Gastrocnemius medialis (tissue), 4 donors: ENCODE data around the gene ZNF366.

ENCODE experiments used
- POLR2A ChIP-seq, 2 donors: fragments of 450-650 bp; IDR thresholded peaks; one replicate each; pipeline ENCODE4 v1.6.1; 2017; ENCODE audit warnings: antibody characterized with exemption in 2 of 2, mild to moderate bottlenecking in 2 of 2, moderate library complexity in 2 of 2
- TF ChIP-seq, protein P1 (sequence below), 5 experiments: fragments of 450-650 bp in 3 of 5; fragments of 200-600 bp in 2 of 5; sonication (generic) in 2 of 5; IDR thresholded peaks in 4 of 5; conservative IDR thresholded peaks in 1 of 5; 1 replicate in 4 of 5; 2 replicates in 1 of 5; pipeline ENCODE4 v1.5.1; 2016 to 2019; ENCODE audit warnings: antibody characterized with exemption in 5 of 5, mild to moderate bottlenecking in 3 of 5, moderate library complexity in 3 of 5

GRCh38 chr5:72554897-72555296 lies 47.7 kb upstream of the ZNF366 start:
- TF ChIP-seq, protein P1, sequence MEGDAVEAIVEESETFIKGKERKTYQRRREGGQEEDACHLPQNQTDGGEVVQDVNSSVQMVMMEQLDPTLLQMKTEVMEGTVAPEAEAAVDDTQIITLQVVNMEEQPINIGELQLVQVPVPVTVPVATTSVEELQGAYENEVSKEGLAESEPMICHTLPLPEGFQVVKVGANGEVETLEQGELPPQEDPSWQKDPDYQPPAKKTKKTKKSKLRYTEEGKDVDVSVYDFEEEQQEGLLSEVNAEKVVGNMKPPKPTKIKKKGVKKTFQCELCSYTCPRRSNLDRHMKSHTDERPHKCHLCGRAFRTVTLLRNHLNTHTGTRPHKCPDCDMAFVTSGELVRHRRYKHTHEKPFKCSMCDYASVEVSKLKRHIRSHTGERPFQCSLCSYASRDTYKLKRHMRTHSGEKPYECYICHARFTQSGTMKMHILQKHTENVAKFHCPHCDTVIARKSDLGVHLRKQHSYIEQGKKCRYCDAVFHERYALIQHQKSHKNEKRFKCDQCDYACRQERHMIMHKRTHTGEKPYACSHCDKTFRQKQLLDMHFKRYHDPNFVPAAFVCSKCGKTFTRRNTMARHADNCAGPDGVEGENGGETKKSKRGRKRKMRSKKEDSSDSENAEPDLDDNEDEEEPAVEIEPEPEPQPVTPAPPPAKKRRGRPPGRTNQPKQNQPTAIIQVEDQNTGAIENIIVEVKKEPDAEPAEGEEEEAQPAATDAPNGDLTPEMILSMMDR (IDR thresholded peaks at IDR 0.05 in 4 of 5, conservative IDR thresholded peaks at IDR 0.05 in 1 of 5), result no peak
- no peak for TF ChIP-seq POLR2A (IDR thresholded peaks at IDR 0.05)
